Urinary bladder (tissue), 4 donors: ENCODE measurements around the gene ULK4. TPM values are rescaled to one million over a fixed set of nuclear protein-coding genes. Genes with fewer than 3 reads are reported as not detected.
"Not testable (repeated sequence)": the region's sequence is repeated elsewhere in the genome, so short reads cannot be mapped to it uniquely, and the experiment has no call there.

ENCODE experiments used
- DNase-seq: peaks from one replicate; pipeline ENCODE4 v3.0.0-alpha.2; 2015; ENCODE audit errors: extremely low spot score
- H3K27ac ChIP-seq: one replicate; pipeline ENCODE4 v1.5.1; 2013; ENCODE audit warnings: low read depth, mild to moderate bottlenecking, moderate library complexity
- H3K36me3 ChIP-seq: one replicate; pipeline ENCODE4 v1.6.1; 2013; ENCODE audit warnings: mild to moderate bottlenecking, moderate library complexity; ENCODE audit not compliant: insufficient read depth
- H3K4me1 ChIP-seq: one replicate; pipeline ENCODE4 v1.6.1; 2013; ENCODE audit warnings: mild to moderate bottlenecking, moderate library complexity; ENCODE audit not compliant: insufficient read depth
- H3K4me3 ChIP-seq: one replicate; pipeline ENCODE4 v1.5.1; 2013; ENCODE audit warnings: low read depth, low read length
- WGBS: extraction: QIAGEN DNeasy Blood & Tissue Kit; methylation state at CpG from one replicate; pipeline ENCODE4 v1.1.7; 2013; 5-methylcytosine and 5-hydroxymethylcytosine counted together
- polyA plus RNA-seq: library from polyadenylated mRNA; stranded (reverse); fragments of 200-250 nt; gene quantifications from one replicate; pipeline ENCODE4 v1.2.3, GENCODE V29; 2013
- total RNA-seq: library from RNA; depleted of rRNA; stranded (reverse); fragments of >200 nt; gene quantifications from one replicate; pipeline ENCODE4 v1.2.3, GENCODE V29; 2014
- donor health status: healthy with polysubstance abuse.
- donor health status: healthy.

ULK4 gene
- total and polyA plus RNA-seq, 2 donors: 2.3 to 22.4 TPM

- WGBS: 31% methylated on average over 11 of the region's 11 CpGs
- no peak for DNase-seq
- Histone ChIP-seq H3K36me3 (no peaks in the 10 kb centered on the region), H3K4me1 (no peaks in the 10 kb centered on the region), H3K27ac (no peak overlapping the region), H3K4me3 (no peak overlapping the region)
These were observed 125.4 kb downstream of the ULK4 start for GRCh38 chr3:41836360-41837134.

- DNase-seq: no peak
- Histone ChIP-seq H3K4me1 (no peaks in the 10 kb centered on the region), H3K27ac (no peak overlapping the region), H3K36me3 (peaks cover 1% of the 10 kb centered on the region), H3K4me3 (no peak overlapping the region)
- 98% methylated on average over 3 of the region's 3 CpGs for WGBS
These were observed 128.3 kb downstream of the ULK4 start for GRCh38 chr3:41833628-41834027.

- Histone ChIP-seq H3K4me3 (no peak overlapping the region), H3K36me3 (no peaks in the 10 kb centered on the region), H3K4me1 (no peaks in the 10 kb centered on the region), H3K27ac (no peak overlapping the region)
- no peak for DNase-seq
- WGBS: 48% methylated on average over 3 of the region's 3 CpGs
These were observed 142.7 kb downstream of the ULK4 start for GRCh38 chr3:41819236-41819635.

GRCh38 chr3:41808618-41809017, 153.3 kb downstream of the ULK4 start:
- no peaks in the 10 kb centered on the region for H3K4me1 ChIP-seq
- WGBS: 94% methylated on average over 8 of the region's 8 CpGs
- no peak for DNase-seq
- H3K36me3 ChIP-seq: no peaks in the 10 kb centered on the region
- H3K27ac ChIP-seq: no peak overlapping the region
- no peak overlapping the region for H3K4me3 ChIP-seq

- 96% methylated on average over 1 of the region's 1 CpG for WGBS
- H3K36me3 ChIP-seq: no peaks in the 10 kb centered on the region
- no peak overlapping the region for H3K27ac ChIP-seq
- H3K4me1 ChIP-seq: no peaks in the 10 kb centered on the region
- no peak for DNase-seq
- H3K4me3 ChIP-seq: no peak overlapping the region
These were observed 153.8 kb downstream of the ULK4 start for GRCh38 chr3:41808152-41808551.

- no peaks in the 10 kb centered on the region for H3K36me3 ChIP-seq
- no peak overlapping the region for H3K27ac ChIP-seq
- no peaks in the 10 kb centered on the region for H3K4me1 ChIP-seq
- 82% methylated on average over 5 of the region's 5 CpGs for whole genome bisulfite sequencing
- DNase-seq: no peak
- H3K4me3 ChIP-seq: no peak overlapping the region
These were observed 166.9 kb downstream of the ULK4 start for GRCh38 chr3:41794748-41795589.

GRCh38 chr3:41792806-41793205, 169.1 kb downstream of the ULK4 start:
- no peak overlapping the region for H3K4me3 ChIP-seq
- H3K4me1 ChIP-seq: no peaks in the 10 kb centered on the region
- DNase-seq: no peak
- no peaks in the 10 kb centered on the region for H3K36me3 ChIP-seq
- WGBS: 95% methylated on average over 7 of the region's 7 CpGs
- H3K27ac ChIP-seq: no peak overlapping the region

- Histone ChIP-seq H3K36me3 (no peaks in the 10 kb centered on the region), H3K4me3 (no peak overlapping the region), H3K4me1 (no peaks in the 10 kb centered on the region), H3K27ac (no peak overlapping the region)
- DNase-seq: no peak
- WGBS: 86% methylated on average over 2 of the region's 2 CpGs
These were observed 192.8 kb downstream of the ULK4 start for GRCh38 chr3:41769106-41769505.

- Histone ChIP-seq H3K4me3 (no peak overlapping the region), H3K4me1 (no peaks in the 10 kb centered on the region), H3K27ac (no peak overlapping the region), H3K36me3 (no peaks in the 10 kb centered on the region)
- WGBS: 90% methylated on average over 1 of the region's 1 CpG
- DNase-seq: no peak
These were observed 193.5 kb downstream of the ULK4 start for GRCh38 chr3:41768363-41768762.

GRCh38 chr3:41762867-41763266, 199.0 kb downstream of the ULK4 start:
- H3K4me1 ChIP-seq, DNase-seq, H3K36me3 ChIP-seq, H3K4me3 ChIP-seq, H3K27ac ChIP-seq: not testable (repeated sequence)
- 93% methylated on average over 7 of the region's 7 CpGs for WGBS

GRCh38 chr3:41753651-41754050, 208.3 kb downstream of the ULK4 start:
- Histone ChIP-seq H3K4me1 (no peaks in the 10 kb centered on the region), H3K36me3 (no peaks in the 10 kb centered on the region), H3K27ac (no peak overlapping the region), H3K4me3 (no peak overlapping the region)
- DNase-seq: no peak

GRCh38 chr3:41751597-41751996, 210.3 kb downstream of the ULK4 start:
- Histone ChIP-seq H3K27ac (no peak overlapping the region), H3K4me1 (no peaks in the 10 kb centered on the region), H3K4me3 (no peak overlapping the region), H3K36me3 (no peaks in the 10 kb centered on the region)
- no peak for DNase-seq

- Histone ChIP-seq H3K4me1 (no peaks in the 10 kb centered on the region), H3K36me3 (no peaks in the 10 kb centered on the region), H3K4me3 (no peak overlapping the region), H3K27ac (no peak overlapping the region)
- 67% methylated on average over 4 of the region's 4 CpGs for WGBS
- no peak for DNase-seq
These were observed 211.9 kb downstream of the ULK4 start for GRCh38 chr3:41749988-41750387.

GRCh38 chr3:41746215-41746614, 215.7 kb downstream of the ULK4 start:
- Histone ChIP-seq H3K4me3 (no peak overlapping the region), H3K4me1 (no peaks in the 10 kb centered on the region), H3K36me3 (peaks cover 4% of the 10 kb centered on the region), H3K27ac (no peak overlapping the region)
- DNase-seq: no peak
- WGBS: 87% methylated on average over 1 of the region's 1 CpG
